ENCODE data around the gene DHRS11. TPM values are rescaled to one million over a fixed set of nuclear protein-coding genes. Genes with fewer than 3 reads are reported as not detected.

Gene DHRS11
- total and polyA plus RNA-seq, 2 of the 8 experiments (the other 6 are each of a cell fraction or from before 2014, with no cell fraction given), result 29.5 to 63.3 TPM

- Histone ChIP-seq H3K27me3 (replicated peaks in 1 of 4; ENCODE audit: control insufficient read depth in 3 of 4, extremely low read depth in 1 of 4, insufficient read depth in 3 of 4, low read length in 3 of 4) (no peaks in the 10 kb centered on the region), H3K27ac (ENCODE audit: low read depth, low read length) (no peak overlapping the region), H3K9me3 (ENCODE audit: insufficient read depth in 2 of 2, low read depth in 1 of 2, low read length in 1 of 2) (no peaks in the 10 kb centered on the region), H2BK20ac (ENCODE audit: low read length) (no peak overlapping the region), H3K4me1 (replicated peaks in 1 of 4; ENCODE audit: control insufficient read depth in 3 of 4, insufficient read depth in 4 of 4, low read length in 3 of 4) (no peaks in the 10 kb centered on the region), H2AK5ac (ENCODE audit: low read depth, low read length) (no peak overlapping the region), H3K9ac (replicated peaks in 1 of 4; ENCODE audit: extremely low read depth in 1 of 4, low read depth in 3 of 4, low read length in 3 of 4) (no peak overlapping the region), H3K4me3 (ENCODE audit: extremely low read depth in 1 of 4, insufficient read depth in 2 of 4, low read depth in 3 of 4, low read length in 4 of 4) (no peak overlapping the region), H4K8ac (ENCODE audit: extremely low read depth, insufficient read depth, low read length) (no peak overlapping the region), H4K20me1 (replicated peaks in 1 of 2; ENCODE audit: control insufficient read depth in 1 of 2, insufficient read depth in 2 of 2, low read length in 2 of 2) (peaks cover 0 to 1% of the 10 kb centered on the region in 2 experiments), H3K36me3 (ENCODE audit: control insufficient read depth in 2 of 4, insufficient read depth in 4 of 4, low read length in 3 of 4) (peaks cover 2 to 44% (median 17%) of the 10 kb centered on the region in 4 experiments; a peak in 7 of 8 replicates), H3K23ac (ENCODE audit: insufficient read length) (no peak overlapping the region), H3K79me2 (ENCODE audit: control insufficient read depth in 1 of 2, insufficient read depth in 2 of 2, low read length in 2 of 2) (peaks cover 0 to 5% of the 10 kb centered on the region in 2 experiments; a peak in 1 of 4 replicates), H4K5ac (ENCODE audit: insufficient read length, low read depth, low read length) (no peak overlapping the region), H4K91ac (replicated peaks; ENCODE audit: insufficient read length, low read length) (no peak overlapping the region), H2AFZ (ENCODE audit: low read length) (no peak overlapping the region), H3K4me2 (ENCODE audit: insufficient read depth in 1 of 2, low read depth in 2 of 2, low read length in 2 of 2) (no peak overlapping the region), H2BK120ac (replicated peaks; ENCODE audit: low read depth, low read length) (no peak overlapping the region), H3K18ac (ENCODE audit: extremely low read depth, low read length) (no peak overlapping the region), H3K23me2 (ENCODE audit: low read depth, low read length) (no peaks in the 10 kb centered on the region), H3K4ac (replicated peaks; ENCODE audit: insufficient read length, low read depth, low read length) (no peak overlapping the region), H2BK12ac (ENCODE audit: low read depth, low read length) (no peak overlapping the region), H3K56ac (replicated peaks; ENCODE audit: insufficient read length, low read depth, low read length) (no peak overlapping the region), H2BK15ac (ENCODE audit: low read length) (no peak overlapping the region), H2BK5ac (ENCODE audit: low read depth, low read length) (no peak overlapping the region), H3K14ac (ENCODE audit: insufficient read length) (no peak overlapping the region), H3K79me1 (ENCODE audit: low read depth, low read length) (no peaks in the 10 kb centered on the region)
- 85% methylated on average over 4 of the region's 4 CpGs; no CpG with 5 or more reads in 1 of the 2 experiments for WGBS, 2 experiments (ENCODE audit: extremely low coverage in 1 of 2, insufficient coverage in 1 of 2, insufficient read length in 1 of 2, insufficient replicate concordance in 2 of 2, low coverage in 1 of 2, low lambda C conversion rate in 2 of 2, missing lambda C conversion rate in 1 of 2)
- POLR2A ChIA-PET (ENCODE audit: partially characterized antibody), result no interaction called here
- FAIRE-seq (no peak), DNase-seq (ENCODE audit: low read depth in 1 of 2, low spot score in 2 of 2) (no peak)
- CTCF ChIA-PET (ENCODE audit: partially characterized antibody), result interaction anchor here (1.3 kb wide), 1 partner anchor 10 kb away, joined by 6 read pairs; no protein-coding TSS in a partner anchor
- TF ChIP-seq CHD2 (IDR thresholded peaks at IDR 0.05; ENCODE audit: low read length), result no peak
Measured at GRCh38 chr17:36566081-36566480, 25.6 kb upstream of the DHRS11 start.
